WTC11 (cell line): ENCODE data around the gene MRPL47. TPM values are rescaled to one million over a fixed set of nuclear protein-coding genes. Genes with fewer than 3 reads are reported as not detected.

Experiments used
- AFF4 ChIP-seq: sonication (generic); formaldehyde crosslinking; IDR thresholded peaks from 2 replicates; pipeline ENCODE4 v1.8.1; 2023; ENCODE audit warnings: mild to moderate bottlenecking, missing genetic modification reagents, borderline replicate concordance
- ATF1 ChIP-seq: sonication (generic); formaldehyde crosslinking; IDR thresholded peaks from 2 replicates; pipeline ENCODE4 v1.8.1; 2023; ENCODE audit warnings: mild to moderate bottlenecking, moderate library complexity, missing genetic modification reagents
- ATF3 ChIP-seq: sonication (generic); formaldehyde crosslinking; conservative IDR thresholded peaks from 2 replicates; pipeline ENCODE4 v1.8.1; 2022; ENCODE audit warnings: mild to moderate bottlenecking, missing genetic modification reagents
- ELF4 ChIP-seq: sonication (generic); formaldehyde crosslinking; IDR thresholded peaks from 2 replicates; pipeline ENCODE4 v1.8.1; 2022; ENCODE audit warnings: low read depth, mild to moderate bottlenecking, moderate library complexity, missing genetic modification reagents
- ETV6 ChIP-seq: sonication (generic); formaldehyde crosslinking; IDR thresholded peaks from 2 replicates; pipeline ENCODE4 v1.8.1; 2022; ENCODE audit warnings: mild to moderate bottlenecking, missing genetic modification reagents
- FOXJ3 ChIP-seq: sonication (generic); formaldehyde crosslinking; IDR thresholded peaks from 2 replicates; pipeline ENCODE4 v1.9.0; 2021; ENCODE audit warnings: missing genetic modification reagents, mild to moderate bottlenecking, borderline replicate concordance
- FOXP1 ChIP-seq: sonication (generic); formaldehyde crosslinking; IDR thresholded peaks from 2 replicates; pipeline ENCODE4 v1.8.0; 2022; ENCODE audit warnings: missing genetic modification reagents, mild to moderate bottlenecking, moderate library complexity, borderline replicate concordance
- IRF2 ChIP-seq: sonication (generic); formaldehyde crosslinking; IDR thresholded peaks from 2 replicates; pipeline ENCODE4 v1.8.0; 2022; ENCODE audit warnings: low read depth, missing genetic modification reagents, borderline replicate concordance
- MYBL2 ChIP-seq: sonication (generic); formaldehyde crosslinking; IDR thresholded peaks from 2 replicates; pipeline ENCODE4 v1.8.1; 2023; ENCODE audit warnings: mild to moderate bottlenecking, moderate library complexity, missing genetic modification reagents
- NFYB ChIP-seq: sonication (generic); formaldehyde crosslinking; conservative IDR thresholded peaks from 2 replicates; pipeline ENCODE4 v1.8.0; 2022; ENCODE audit warnings: low read depth, missing genetic modification reagents
- SMAD3 ChIP-seq: sonication (generic); formaldehyde crosslinking; IDR thresholded peaks from 2 replicates; pipeline ENCODE4 v1.8.0; 2022; ENCODE audit warnings: missing genetic modification reagents, mild to moderate bottlenecking, borderline replicate concordance
- SOX15 ChIP-seq: fragments of 250-450 bp; sonication (Bioruptor Pico); IDR thresholded peaks from 2 replicates; pipeline ENCODE4 v1.9.0; 2021; ENCODE audit warnings: mild to moderate bottlenecking
- ZBTB43 ChIP-seq: sonication (generic); formaldehyde crosslinking; IDR thresholded peaks from 2 replicates; pipeline ENCODE4 v1.8.1; 2023; ENCODE audit warnings: mild to moderate bottlenecking, missing genetic modification reagents
- ZNF219 ChIP-seq: sonication (generic); formaldehyde crosslinking; IDR thresholded peaks from 2 replicates; pipeline ENCODE4 v1.8.0; 2023; ENCODE audit warnings: missing genetic modification reagents, mild to moderate bottlenecking, borderline replicate concordance
- ZNF416 ChIP-seq: fragments of 250-450 bp; sonication (Bioruptor Pico); IDR thresholded peaks from 2 replicates; pipeline ENCODE4 v1.9.0; 2021; ENCODE audit warnings: mild to moderate bottlenecking, inconsistent platforms
- total RNA-seq: library from RNA; stranded (reverse); gene quantifications from 3 replicates; pipeline ENCODE4 v1.2.3, GENCODE V29; 2021
- TF ChIP-seq, protein P1 (sequence below): sonication (generic); formaldehyde crosslinking; IDR thresholded peaks from 2 replicates; pipeline ENCODE4 v1.8.0; 2023; ENCODE audit warnings: missing genetic modification reagents, mild to moderate bottlenecking, borderline replicate concordance
- TF ChIP-seq, protein P2 (sequence below): fragments of 250-450 bp; sonication (Bioruptor Pico); IDR thresholded peaks from 2 replicates; pipeline ENCODE4 v1.9.0; 2021; ENCODE audit warnings: mild to moderate bottlenecking
- TF ChIP-seq, protein P3 (sequence below): fragments of 250-450 bp; sonication (Bioruptor Pico); IDR thresholded peaks from 2 replicates; pipeline ENCODE4 v1.9.0; 2021; ENCODE audit warnings: mild to moderate bottlenecking, borderline replicate concordance
- TF ChIP-seq, protein P4 (sequence below): fragments of 200-600 bp; IDR thresholded peaks from 2 replicates; pipeline ENCODE4 v1.8.0; 2022; ENCODE audit warnings: antibody characterized with exemption

Gene MRPL47
- total RNA-seq, 1 experiment from 2014 or later, result 68.9 TPM

DNA sequence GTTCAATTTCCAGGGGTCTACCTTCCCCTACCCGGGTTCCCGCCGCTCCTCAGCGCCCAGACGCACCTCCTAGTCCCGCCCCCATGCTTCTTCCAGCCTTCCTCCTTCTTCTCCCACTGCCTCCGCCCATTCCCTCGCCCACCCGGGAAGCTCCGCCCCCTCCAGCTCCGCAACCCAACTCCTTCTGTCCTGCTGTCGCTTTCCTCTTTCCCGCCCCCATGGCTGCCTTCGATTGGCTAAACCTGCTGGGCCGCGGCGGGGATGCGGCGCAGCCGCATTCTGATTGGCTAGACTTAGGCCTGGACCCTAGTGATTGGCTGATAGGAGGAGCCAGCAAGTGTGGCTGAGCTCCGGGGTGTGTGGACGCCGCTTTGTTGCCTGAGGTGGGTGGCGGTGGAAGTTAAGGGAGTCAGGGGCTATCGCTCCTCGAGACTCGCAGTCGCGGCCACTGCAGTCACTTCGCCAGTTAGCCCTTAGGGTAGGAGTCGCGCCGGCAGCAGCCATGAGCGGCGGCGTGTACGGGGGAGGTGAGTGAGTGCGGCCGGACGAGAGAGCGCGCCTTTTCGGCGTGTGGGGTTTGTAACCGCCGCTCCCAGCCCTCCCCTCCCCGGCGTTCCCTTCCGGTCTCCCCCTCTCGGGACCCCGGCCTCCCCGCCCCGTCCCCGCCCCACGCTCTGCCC lies 41.7 kb downstream of the MRPL47 start, which contains the start of gene ACTL6A (continued):
- TF ChIP-seq ZBTB43 (CRISPR knock-in tag) (no peak), ATF3 (no peak), ZNF219 (CRISPR knock-in tag) (no peak), FOXJ3 (no peak), ATF1 (no peak), ETV6 (CRISPR knock-in tag) (peak; percentile 81; the same call in 1 of the 2 replicates), ZNF416 (CRISPR knock-in tag) (no peak), ELF4 (CRISPR knock-in tag) (no peak), AFF4 (CRISPR knock-in tag) (no peak), SMAD3 (CRISPR knock-in tag) (peak; percentile 77; the same call in 1 of the 2 replicates), IRF2 (CRISPR knock-in tag) (no peak), MYBL2 (CRISPR knock-in tag) (peak; percentile 75), NFYB (CRISPR knock-in tag) (peak; percentile 96), FOXP1 (CRISPR knock-in tag) (no peak; the same call in 1 of the 2 replicates), SOX15 (CRISPR knock-in tag) (no peak)
- TF ChIP-seq, protein P1, sequence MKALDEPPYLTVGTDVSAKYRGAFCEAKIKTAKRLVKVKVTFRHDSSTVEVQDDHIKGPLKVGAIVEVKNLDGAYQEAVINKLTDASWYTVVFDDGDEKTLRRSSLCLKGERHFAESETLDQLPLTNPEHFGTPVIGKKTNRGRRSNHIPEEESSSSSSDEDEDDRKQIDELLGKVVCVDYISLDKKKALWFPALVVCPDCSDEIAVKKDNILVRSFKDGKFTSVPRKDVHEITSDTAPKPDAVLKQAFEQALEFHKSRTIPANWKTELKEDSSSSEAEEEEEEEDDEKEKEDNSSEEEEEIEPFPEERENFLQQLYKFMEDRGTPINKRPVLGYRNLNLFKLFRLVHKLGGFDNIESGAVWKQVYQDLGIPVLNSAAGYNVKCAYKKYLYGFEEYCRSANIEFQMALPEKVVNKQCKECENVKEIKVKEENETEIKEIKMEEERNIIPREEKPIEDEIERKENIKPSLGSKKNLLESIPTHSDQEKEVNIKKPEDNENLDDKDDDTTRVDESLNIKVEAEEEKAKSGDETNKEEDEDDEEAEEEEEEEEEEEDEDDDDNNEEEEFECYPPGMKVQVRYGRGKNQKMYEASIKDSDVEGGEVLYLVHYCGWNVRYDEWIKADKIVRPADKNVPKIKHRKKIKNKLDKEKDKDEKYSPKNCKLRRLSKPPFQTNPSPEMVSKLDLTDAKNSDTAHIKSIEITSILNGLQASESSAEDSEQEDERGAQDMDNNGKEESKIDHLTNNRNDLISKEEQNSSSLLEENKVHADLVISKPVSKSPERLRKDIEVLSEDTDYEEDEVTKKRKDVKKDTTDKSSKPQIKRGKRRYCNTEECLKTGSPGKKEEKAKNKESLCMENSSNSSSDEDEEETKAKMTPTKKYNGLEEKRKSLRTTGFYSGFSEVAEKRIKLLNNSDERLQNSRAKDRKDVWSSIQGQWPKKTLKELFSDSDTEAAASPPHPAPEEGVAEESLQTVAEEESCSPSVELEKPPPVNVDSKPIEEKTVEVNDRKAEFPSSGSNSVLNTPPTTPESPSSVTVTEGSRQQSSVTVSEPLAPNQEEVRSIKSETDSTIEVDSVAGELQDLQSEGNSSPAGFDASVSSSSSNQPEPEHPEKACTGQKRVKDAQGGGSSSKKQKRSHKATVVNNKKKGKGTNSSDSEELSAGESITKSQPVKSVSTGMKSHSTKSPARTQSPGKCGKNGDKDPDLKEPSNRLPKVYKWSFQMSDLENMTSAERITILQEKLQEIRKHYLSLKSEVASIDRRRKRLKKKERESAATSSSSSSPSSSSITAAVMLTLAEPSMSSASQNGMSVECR (CRISPR knock-in tag), result no peak; the same call in 1 of the 2 replicates
- TF ChIP-seq, protein P2, sequence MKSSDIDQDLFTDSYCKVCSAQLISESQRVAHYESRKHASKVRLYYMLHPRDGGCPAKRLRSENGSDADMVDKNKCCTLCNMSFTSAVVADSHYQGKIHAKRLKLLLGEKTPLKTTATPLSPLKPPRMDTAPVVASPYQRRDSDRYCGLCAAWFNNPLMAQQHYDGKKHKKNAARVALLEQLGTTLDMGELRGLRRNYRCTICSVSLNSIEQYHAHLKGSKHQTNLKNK (CRISPR knock-in tag), result 0 out of 2 replicates have a peak, but pooled peaks have one; percentile 9
- TF ChIP-seq, protein P3, sequence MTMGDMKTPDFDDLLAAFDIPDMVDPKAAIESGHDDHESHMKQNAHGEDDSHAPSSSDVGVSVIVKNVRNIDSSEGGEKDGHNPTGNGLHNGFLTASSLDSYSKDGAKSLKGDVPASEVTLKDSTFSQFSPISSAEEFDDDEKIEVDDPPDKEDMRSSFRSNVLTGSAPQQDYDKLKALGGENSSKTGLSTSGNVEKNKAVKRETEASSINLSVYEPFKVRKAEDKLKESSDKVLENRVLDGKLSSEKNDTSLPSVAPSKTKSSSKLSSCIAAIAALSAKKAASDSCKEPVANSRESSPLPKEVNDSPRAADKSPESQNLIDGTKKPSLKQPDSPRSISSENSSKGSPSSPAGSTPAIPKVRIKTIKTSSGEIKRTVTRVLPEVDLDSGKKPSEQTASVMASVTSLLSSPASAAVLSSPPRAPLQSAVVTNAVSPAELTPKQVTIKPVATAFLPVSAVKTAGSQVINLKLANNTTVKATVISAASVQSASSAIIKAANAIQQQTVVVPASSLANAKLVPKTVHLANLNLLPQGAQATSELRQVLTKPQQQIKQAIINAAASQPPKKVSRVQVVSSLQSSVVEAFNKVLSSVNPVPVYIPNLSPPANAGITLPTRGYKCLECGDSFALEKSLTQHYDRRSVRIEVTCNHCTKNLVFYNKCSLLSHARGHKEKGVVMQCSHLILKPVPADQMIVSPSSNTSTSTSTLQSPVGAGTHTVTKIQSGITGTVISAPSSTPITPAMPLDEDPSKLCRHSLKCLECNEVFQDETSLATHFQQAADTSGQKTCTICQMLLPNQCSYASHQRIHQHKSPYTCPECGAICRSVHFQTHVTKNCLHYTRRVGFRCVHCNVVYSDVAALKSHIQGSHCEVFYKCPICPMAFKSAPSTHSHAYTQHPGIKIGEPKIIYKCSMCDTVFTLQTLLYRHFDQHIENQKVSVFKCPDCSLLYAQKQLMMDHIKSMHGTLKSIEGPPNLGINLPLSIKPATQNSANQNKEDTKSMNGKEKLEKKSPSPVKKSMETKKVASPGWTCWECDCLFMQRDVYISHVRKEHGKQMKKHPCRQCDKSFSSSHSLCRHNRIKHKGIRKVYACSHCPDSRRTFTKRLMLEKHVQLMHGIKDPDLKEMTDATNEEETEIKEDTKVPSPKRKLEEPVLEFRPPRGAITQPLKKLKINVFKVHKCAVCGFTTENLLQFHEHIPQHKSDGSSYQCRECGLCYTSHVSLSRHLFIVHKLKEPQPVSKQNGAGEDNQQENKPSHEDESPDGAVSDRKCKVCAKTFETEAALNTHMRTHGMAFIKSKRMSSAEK, result no peak
- TF ChIP-seq, protein P4, sequence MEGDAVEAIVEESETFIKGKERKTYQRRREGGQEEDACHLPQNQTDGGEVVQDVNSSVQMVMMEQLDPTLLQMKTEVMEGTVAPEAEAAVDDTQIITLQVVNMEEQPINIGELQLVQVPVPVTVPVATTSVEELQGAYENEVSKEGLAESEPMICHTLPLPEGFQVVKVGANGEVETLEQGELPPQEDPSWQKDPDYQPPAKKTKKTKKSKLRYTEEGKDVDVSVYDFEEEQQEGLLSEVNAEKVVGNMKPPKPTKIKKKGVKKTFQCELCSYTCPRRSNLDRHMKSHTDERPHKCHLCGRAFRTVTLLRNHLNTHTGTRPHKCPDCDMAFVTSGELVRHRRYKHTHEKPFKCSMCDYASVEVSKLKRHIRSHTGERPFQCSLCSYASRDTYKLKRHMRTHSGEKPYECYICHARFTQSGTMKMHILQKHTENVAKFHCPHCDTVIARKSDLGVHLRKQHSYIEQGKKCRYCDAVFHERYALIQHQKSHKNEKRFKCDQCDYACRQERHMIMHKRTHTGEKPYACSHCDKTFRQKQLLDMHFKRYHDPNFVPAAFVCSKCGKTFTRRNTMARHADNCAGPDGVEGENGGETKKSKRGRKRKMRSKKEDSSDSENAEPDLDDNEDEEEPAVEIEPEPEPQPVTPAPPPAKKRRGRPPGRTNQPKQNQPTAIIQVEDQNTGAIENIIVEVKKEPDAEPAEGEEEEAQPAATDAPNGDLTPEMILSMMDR, result no peak
